HepG2 (cell line): ENCODE data around the gene SLC6A12. TPM values are rescaled to one million over a fixed set of nuclear protein-coding genes. Genes with fewer than 3 reads are reported as not detected.

Experiments used
- CBX1 ChIP-seq: IDR thresholded peaks from one replicate; pipeline ENCODE4 v1.6.1; 2016; ENCODE audit warnings: antibody characterized with exemption, low read depth
- ESRRA ChIP-seq: sonication (generic); formaldehyde crosslinking; IDR thresholded peaks from 2 replicates; pipeline ENCODE4 v1.5.1; 2020; ENCODE audit warnings: mild to moderate bottlenecking, low read depth, missing genetic modification reagents
- KDM2A ChIP-seq: sonication (generic); formaldehyde crosslinking; IDR thresholded peaks from 2 replicates; pipeline ENCODE4 v1.4.0; 2020; ENCODE audit warnings: low read depth, missing genetic modification reagents, borderline replicate concordance
- KIAA2018 ChIP-seq: sonication (generic); formaldehyde crosslinking; IDR thresholded peaks from 2 replicates; pipeline ENCODE4 v1.5.0; 2020; ENCODE audit warnings: mild to moderate bottlenecking, missing genetic modification reagents, borderline replicate concordance
- PBX3 ChIP-seq: sonication (generic); formaldehyde crosslinking; IDR thresholded peaks from 2 replicates; pipeline ENCODE4 v1.8.1; 2023; ENCODE audit warnings: missing genetic modification reagents, inconsistent platforms, borderline replicate concordance
- SMC3 ChIP-seq: IDR thresholded peaks from 2 replicates; pipeline ENCODE4 v1.6.1; 2011; ENCODE audit warnings: low read length, improper control_type of control experiment
- ZFP82 ChIP-seq: sonication (generic); formaldehyde crosslinking; IDR thresholded peaks from 2 replicates; pipeline ENCODE4 v1.5.1; 2020; ENCODE audit warnings: mild to moderate bottlenecking, missing genetic modification reagents, borderline replicate concordance
- ZIK1 ChIP-seq: sonication (generic); formaldehyde crosslinking; IDR thresholded peaks from 2 replicates; pipeline ENCODE4 v1.5.0; 2020; ENCODE audit warnings: mild to moderate bottlenecking, low read depth, missing genetic modification reagents, borderline replicate concordance
- ZNF234 ChIP-seq: sonication (generic); formaldehyde crosslinking; conservative IDR thresholded peaks from 2 replicates; pipeline ENCODE4 v1.5.1; 2020; ENCODE audit warnings: mild to moderate bottlenecking, missing genetic modification reagents
- ZNF644 ChIP-seq: IDR thresholded peaks from 2 replicates; pipeline ENCODE4 v1.6.1; 2016; ENCODE audit warnings: low read depth
- ZNF710 ChIP-seq: sonication (generic); formaldehyde crosslinking; IDR thresholded peaks from 2 replicates; pipeline ENCODE4 v1.5.0; 2020; ENCODE audit warnings: mild to moderate bottlenecking, missing genetic modification reagents, borderline replicate concordance
- ZNF740 ChIP-seq: sonication (generic); formaldehyde crosslinking; IDR thresholded peaks from 2 replicates; pipeline ENCODE4 v1.4.0; 2020; ENCODE audit warnings: missing genetic modification reagents
- ZNF747 ChIP-seq: sonication (generic); formaldehyde crosslinking; IDR thresholded peaks from 2 replicates; pipeline ENCODE4 v1.8.1; 2023; ENCODE audit warnings: missing genetic modification reagents, mild to moderate bottlenecking, borderline replicate concordance
- polyA plus RNA-seq, 8 experiments: library from polyadenylated mRNA; depleted of rRNA in 3 of 8; stranded (reverse) in 7 of 8; unstranded in 1 of 8; fragments of >200 nt; fragmentation: Illumina TruSeq in 4 of 8; extraction: Trizol in 4 of 8; gene quantifications; 2 replicates each; pipeline versions ENCODE4 v1.2.1 to v1.2.3, GENCODE V29; 2011 to 2016; ENCODE audit warnings: low read depth in 4 of 8, missing spikeins in 1 of 8, mixed read lengths in 1 of 8; ENCODE audit not compliant: insufficient read depth in 1 of 8
- total RNA-seq, 5 experiments: library from RNA; depleted of rRNA; stranded (reverse); fragments of >200 nt; fragmentation: Illumina TruSeq; extraction: Trizol; gene quantifications; 2 replicates each; pipeline ENCODE4 v1.2.3, GENCODE V29; 2016; ENCODE audit warnings: low read depth in 1 of 5
- TF ChIP-seq, protein P1 (sequence below): IDR thresholded peaks from 2 replicates; pipeline ENCODE4 v1.6.1; 2016; ENCODE audit warnings: low read depth, borderline replicate concordance
- TF ChIP-seq, protein P2 (sequence below): IDR thresholded peaks from 2 replicates; pipeline ENCODE4 v1.6.1; 2016; ENCODE audit warnings: low read depth, control low read depth

Gene SLC6A12
- total and polyA plus RNA-seq, 2 of the 13 experiments (the other 11 are each of a cell fraction or from before 2014, with no cell fraction given): 3.7 to 18.8 TPM

DNA sequence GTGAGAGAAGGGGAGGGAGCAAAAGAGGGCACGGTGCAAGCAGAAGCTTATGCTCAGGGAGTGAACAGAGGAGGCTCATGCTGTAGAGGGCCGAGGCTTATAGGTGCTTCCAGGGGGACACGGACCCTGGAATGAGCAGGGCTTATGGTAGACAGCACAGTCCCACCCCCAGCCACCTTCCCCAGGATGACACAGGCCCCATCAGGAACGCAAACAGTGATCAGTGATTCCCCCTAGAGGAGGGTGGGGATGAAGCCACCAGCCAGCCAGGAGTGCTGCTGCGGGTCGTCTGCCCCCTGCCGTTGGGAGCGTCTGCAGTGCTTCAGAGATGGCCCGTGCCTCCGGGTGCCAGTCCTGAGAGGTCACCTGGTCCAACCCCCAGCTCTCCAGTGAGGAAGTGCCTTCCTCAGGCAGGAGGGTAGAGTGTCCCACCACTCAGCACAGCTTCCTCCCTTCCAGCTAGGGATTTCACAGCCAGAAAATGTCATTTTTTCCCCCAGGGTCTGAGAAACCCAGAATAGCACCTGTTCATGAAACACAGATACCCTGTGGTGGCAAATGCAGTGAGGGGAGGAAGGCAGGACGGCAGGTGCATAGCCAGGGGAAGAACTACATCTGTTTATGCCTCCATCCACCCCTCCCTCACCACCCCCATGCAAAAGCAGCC lies 60.7 kb downstream of the SLC6A12 start (continued):
- TF ChIP-seq PBX3 (CRISPR knock-in tag) (no peak), SMC3 (peak; percentile 68), ZIK1 (CRISPR knock-in tag) (no peak), ZNF644 (CRISPR knock-in tag) (0 out of 2 replicates have a peak, but pooled peaks have one; percentile 17), ZNF234 (CRISPR knock-in tag) (no peak), ZNF747 (CRISPR knock-in tag) (no peak), CBX1 (peak; percentile 73), ZNF710 (CRISPR knock-in tag) (no peak), KIAA2018 (no peak), ESRRA (CRISPR knock-in tag) (no peak), ZFP82 (0 out of 2 replicates have a peak, but pooled peaks have one; percentile 41), ZNF740 (CRISPR knock-in tag) (peak; percentile 58; the same call in 1 of the 2 replicates), KDM2A (CRISPR knock-in tag) (peak; percentile 75)
- TF ChIP-seq, protein P1, sequence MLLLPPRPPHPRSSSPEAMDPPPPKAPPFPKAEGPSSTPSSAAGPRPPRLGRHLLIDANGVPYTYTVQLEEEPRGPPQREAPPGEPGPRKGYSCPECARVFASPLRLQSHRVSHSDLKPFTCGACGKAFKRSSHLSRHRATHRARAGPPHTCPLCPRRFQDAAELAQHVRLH (CRISPR knock-in tag): peak; percentile 48; the same call in 1 of the 2 replicates
- TF ChIP-seq, protein P2, sequence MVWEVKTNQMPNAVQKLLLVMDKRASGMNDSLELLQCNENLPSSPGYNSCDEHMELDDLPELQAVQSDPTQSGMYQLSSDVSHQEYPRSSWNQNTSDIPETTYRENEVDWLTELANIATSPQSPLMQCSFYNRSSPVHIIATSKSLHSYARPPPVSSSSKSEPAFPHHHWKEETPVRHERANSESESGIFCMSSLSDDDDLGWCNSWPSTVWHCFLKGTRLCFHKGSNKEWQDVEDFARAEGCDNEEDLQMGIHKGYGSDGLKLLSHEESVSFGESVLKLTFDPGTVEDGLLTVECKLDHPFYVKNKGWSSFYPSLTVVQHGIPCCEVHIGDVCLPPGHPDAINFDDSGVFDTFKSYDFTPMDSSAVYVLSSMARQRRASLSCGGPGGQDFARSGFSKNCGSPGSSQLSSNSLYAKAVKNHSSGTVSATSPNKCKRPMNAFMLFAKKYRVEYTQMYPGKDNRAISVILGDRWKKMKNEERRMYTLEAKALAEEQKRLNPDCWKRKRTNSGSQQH: no peak
